ENCODE data around the gene ANO10.

GRCh38 chr3:43340403-43340802 lies 281.4 kb downstream of the ANO10 start:
- TF ChIP-seq EZH2 (IDR thresholded peaks at IDR 0.05; ENCODE audit: borderline replicate concordance, insufficient read depth, low read depth, low read length, poor library complexity, severe bottlenecking) (no peak), CTCF (IDR thresholded peaks at IDR 0.05) (no peak)

All from B cell (primary cell).